Endothelial cell of umbilical vein (primary cell): ENCODE results near the gene CHCHD10. TPM values are rescaled to one million over a fixed set of nuclear protein-coding genes. Genes with fewer than 3 reads are reported as not detected.

Source experiments
- BruUV-seq: library from RNA; stranded (reverse); fragments of 400-500 nt; replicated peaks from 2 replicates; lab custom pipeline; 2021; lab: Mats Ljungman, UMichigan
- CTCF ChIA-PET: fragments of 300-600, 350-600 bp; sonication (Branson Sonifier 250); formaldehyde crosslinking; loops from one replicate; lab custom pipeline; 2021; ENCODE audit warnings: antibody characterized with exemption, inconsistent platforms; lab: Charles Lee
- POLR2A ChIA-PET: fragments of 300-600, 350-600 bp; sonication (Branson Sonifier 250); formaldehyde crosslinking; loops from one replicate; lab custom pipeline; 2021; ENCODE audit warnings: antibody characterized with exemption, inconsistent platforms; lab: Charles Lee
- DNase-seq: peaks from one replicate; pipeline ENCODE4 v3.0.0-alpha.2; 2011; ENCODE audit warnings: low read depth, low spot score
- FAIRE-seq: peaks from 2 replicates; lab custom pipeline; 2011; peaks lifted over from hg19 to GRCh38; lab: Jason Lieb, UNC
- H2AFZ ChIP-seq: 2 replicates; pipeline ENCODE4 v1.6.0; 2012; ENCODE audit warnings: low read depth, low read length, control low read depth, inconsistent platforms
- H3K27ac ChIP-seq: 2 replicates; pipeline ENCODE4 v1.5.1; 2011; ENCODE audit warnings: low read depth, mild to moderate bottlenecking, control low read depth, low read length, moderate library complexity; ENCODE audit not compliant: insufficient read depth
- H3K27me3 ChIP-seq, 2 experiments: 2 replicates each; pipeline versions ENCODE4 v1.6.0 to v1.6.1; 2011; ENCODE audit warnings: low read length in 2 of 2, mixed read lengths in 1 of 2; ENCODE audit not compliant: control insufficient read depth in 2 of 2, insufficient read depth in 2 of 2
- H3K36me3 ChIP-seq, 2 experiments: 2 replicates in 1 of 2; 3 replicates in 1 of 2; pipeline ENCODE4 v1.5.1; 2011; ENCODE audit warnings: low read length in 2 of 2, mild to moderate bottlenecking in 1 of 2, moderate library complexity in 1 of 2; ENCODE audit not compliant: control insufficient read depth in 2 of 2, insufficient read depth in 2 of 2; ENCODE audit errors: extremely low read depth in 1 of 2
- H3K4me1 ChIP-seq: 3 replicates; pipeline ENCODE4 v1.5.1; 2011; ENCODE audit warnings: mild to moderate bottlenecking, low read length; ENCODE audit not compliant: control insufficient read depth, insufficient read depth; ENCODE audit errors: extremely low read depth
- H3K4me2 ChIP-seq: 2 replicates; pipeline ENCODE4 v1.6.1; 2011; ENCODE audit warnings: low read length, control low read depth, mixed read lengths; ENCODE audit not compliant: insufficient read depth
- H3K4me3 ChIP-seq, 3 experiments: fragments of 200-600 bp in 1 of 3; sonication (generic), shearing (Covaris generic) in 1 of 3; replicated peaks in 1 of 3; 2 replicates each; pipeline ENCODE4 v1.5.1; 2011 to 2016; ENCODE audit warnings: control low read depth in 3 of 3, low read length in 3 of 3, mild to moderate bottlenecking in 2 of 3, inconsistent platforms in 1 of 3, low read depth in 1 of 3, moderate library complexity in 1 of 3; ENCODE audit not compliant: insufficient read depth in 1 of 3
- H3K79me2 ChIP-seq: 2 replicates; pipeline ENCODE4 v1.6.0; 2012; ENCODE audit warnings: low read length, inconsistent platforms; ENCODE audit not compliant: control insufficient read depth, insufficient read depth
- H3K9ac ChIP-seq: replicated peaks from 2 replicates; pipeline ENCODE3; 2011; ENCODE audit warnings: low read length, control low read depth; ENCODE audit not compliant: insufficient read depth; ENCODE audit errors: extremely low read depth
- H3K9me1 ChIP-seq: replicated peaks from 3 replicates; pipeline ENCODE4 v1.6.0; 2011; ENCODE audit warnings: mild to moderate bottlenecking, low read length; ENCODE audit not compliant: control insufficient read depth, insufficient read depth; ENCODE audit errors: extremely low read depth
- H3K9me3 ChIP-seq: replicated peaks from 2 replicates; pipeline ENCODE4 v1.5.1; 2012; ENCODE audit warnings: low read length, inconsistent platforms; ENCODE audit not compliant: control insufficient read depth, insufficient read depth
- H4K20me1 ChIP-seq: replicated peaks from 2 replicates; pipeline ENCODE3; 2011; ENCODE audit warnings: mild to moderate bottlenecking, low read length; ENCODE audit not compliant: control insufficient read depth, insufficient read depth; ENCODE audit errors: extremely low read depth
- EZH2 ChIP-seq: IDR thresholded peaks from 2 replicates; pipeline ENCODE4 v1.6.1; 2012; ENCODE audit warnings: borderline replicate concordance, low read depth, mild to moderate bottlenecking, moderate library complexity, low read length, inconsistent platforms; ENCODE audit not compliant: severe bottlenecking
- FOS ChIP-seq: IDR thresholded peaks from 2 replicates; pipeline ENCODE4 v1.6.1; 2011; ENCODE audit warnings: mild to moderate bottlenecking, low read length, moderate library complexity, borderline replicate concordance; ENCODE audit not compliant: insufficient read depth
- GATA2 ChIP-seq: IDR thresholded peaks from 2 replicates; pipeline ENCODE4 v1.7.0; 2011; ENCODE audit warnings: low read depth, mild to moderate bottlenecking, moderate library complexity, mixed read lengths, low read length; ENCODE audit not compliant: insufficient read length, insufficient read depth
- JUN ChIP-seq: IDR thresholded peaks from 2 replicates; pipeline ENCODE4 v1.6.1; 2011; ENCODE audit warnings: borderline replicate concordance, low read depth; ENCODE audit not compliant: insufficient read length, insufficient read depth
- MYC ChIP-seq: IDR thresholded peaks from one replicate; pipeline ENCODE4 v1.6.1; 2011; ENCODE audit warnings: mild to moderate bottlenecking, low read depth, low read length
- POLR2A ChIP-seq: IDR thresholded peaks from 2 replicates; pipeline ENCODE4 v1.6.1; 2012; ENCODE audit warnings: low read depth, mild to moderate bottlenecking, control low read depth, low read length
- POLR2AphosphoS5 ChIP-seq: IDR thresholded peaks from 2 replicates; pipeline ENCODE4 v1.6.1; 2012; ENCODE audit warnings: low read depth, mild to moderate bottlenecking, control low read depth, low read length, moderate library complexity; ENCODE audit not compliant: insufficient read depth
- dilution Hi-C: fragments of 300-500 bp; cut with MboI; formaldehyde crosslinking; loops from one replicate; pipeline ENCODE4 v1.15.0; 2019; ENCODE audit warnings: low sequenced_read_pairs; ENCODE audit not compliant: extremely low pct_ligation_motif_present
- intact Hi-C: fragments of 100-400 bp; cut with micrococcal nuclease; formaldehyde crosslinking; loops from one replicate; pipeline ENCODE4 v1.10.0; 2022
- polyA plus RNA-seq, 4 experiments: library from polyadenylated mRNA; depleted of rRNA in 3 of 4; stranded (reverse) in 3 of 4; unstranded in 1 of 4; fragments of >200 nt; gene quantifications; 2 replicates each; pipeline versions ENCODE4 v1.2.1 to v1.2.3, GENCODE V29; 2011 to 2012; ENCODE audit warnings: missing spikeins in 1 of 4
- total RNA-seq: library from RNA; stranded (reverse); gene quantifications from 2 replicates; pipeline ENCODE4 v1.2.3, GENCODE V29; 2021
- TF ChIP-seq, protein P1 (sequence below), 2 donors: IDR thresholded peaks; 1 replicate in 1 of 2; 2 replicates in 1 of 2; pipeline ENCODE4 v1.5.1; 2011; ENCODE audit warnings: low read length in 2 of 2, mild to moderate bottlenecking in 2 of 2, moderate library complexity in 2 of 2, control low read depth in 1 of 2, inconsistent platforms in 1 of 2, low read depth in 1 of 2; ENCODE audit not compliant: insufficient read depth in 1 of 2; ENCODE audit errors: extremely low read depth in 1 of 2
- TF ChIP-seq, protein P2 (sequence below): IDR thresholded peaks from 2 replicates; pipeline ENCODE4 v1.6.1; 2011; ENCODE audit not compliant: insufficient read depth, insufficient read length

The CHCHD10 gene
- total and polyA plus RNA-seq, 2 donors (not counting 3 experiments of a cell fraction or from before 2014, with no cell fraction given): 28.1 to 75.6 TPM

GRCh38 chr22:23744001-23744400 lies 23.8 kb downstream of the CHCHD10 start:
- DNase-seq: no peak
- FAIRE-seq: no peak
- Histone ChIP-seq H3K4me2 (no peak overlapping the region), H3K9me3 (no peaks in the 10 kb centered on the region), H3K9ac (no peak overlapping the region), H3K4me3 (no peak overlapping the region), H4K20me1 (no peaks in the 10 kb centered on the region), H3K79me2 (no peaks in the 10 kb centered on the region), H3K9me1 (no peaks in the 10 kb centered on the region), H3K4me1 (no peaks in the 10 kb centered on the region), H3K27me3 (no peaks in the 10 kb centered on the region), H3K27ac (no peak overlapping the region), H3K36me3 (peaks cover 5 to 23% of the 10 kb centered on the region in 2 experiments), H2AFZ (no peak overlapping the region)
- intact Hi-C loops: no loop called here
- TF ChIP-seq FOS (no peak), JUN (no peak), MYC (no peak), POLR2A (no peak), EZH2 (no peak), GATA2 (no peak), POLR2AphosphoS5 (no peak)
- TF ChIP-seq, protein P1, sequence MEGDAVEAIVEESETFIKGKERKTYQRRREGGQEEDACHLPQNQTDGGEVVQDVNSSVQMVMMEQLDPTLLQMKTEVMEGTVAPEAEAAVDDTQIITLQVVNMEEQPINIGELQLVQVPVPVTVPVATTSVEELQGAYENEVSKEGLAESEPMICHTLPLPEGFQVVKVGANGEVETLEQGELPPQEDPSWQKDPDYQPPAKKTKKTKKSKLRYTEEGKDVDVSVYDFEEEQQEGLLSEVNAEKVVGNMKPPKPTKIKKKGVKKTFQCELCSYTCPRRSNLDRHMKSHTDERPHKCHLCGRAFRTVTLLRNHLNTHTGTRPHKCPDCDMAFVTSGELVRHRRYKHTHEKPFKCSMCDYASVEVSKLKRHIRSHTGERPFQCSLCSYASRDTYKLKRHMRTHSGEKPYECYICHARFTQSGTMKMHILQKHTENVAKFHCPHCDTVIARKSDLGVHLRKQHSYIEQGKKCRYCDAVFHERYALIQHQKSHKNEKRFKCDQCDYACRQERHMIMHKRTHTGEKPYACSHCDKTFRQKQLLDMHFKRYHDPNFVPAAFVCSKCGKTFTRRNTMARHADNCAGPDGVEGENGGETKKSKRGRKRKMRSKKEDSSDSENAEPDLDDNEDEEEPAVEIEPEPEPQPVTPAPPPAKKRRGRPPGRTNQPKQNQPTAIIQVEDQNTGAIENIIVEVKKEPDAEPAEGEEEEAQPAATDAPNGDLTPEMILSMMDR (IDR thresholded peaks at IDR 0.05; ENCODE audit: extremely low read depth in 1 of 2, insufficient read depth in 1 of 2, low read depth in 1 of 2, low read length in 2 of 2): no peak
- TF ChIP-seq, protein P2, sequence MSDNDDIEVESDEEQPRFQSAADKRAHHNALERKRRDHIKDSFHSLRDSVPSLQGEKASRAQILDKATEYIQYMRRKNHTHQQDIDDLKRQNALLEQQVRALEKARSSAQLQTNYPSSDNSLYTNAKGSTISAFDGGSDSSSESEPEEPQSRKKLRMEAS: no peak
- dilution Hi-C loops: no loop called here
- CTCF ChIA-PET: interaction anchor here (2.0 kb wide), 1 partner anchor 106 kb away, joined by 5 read pairs; no protein-coding TSS in a partner anchor
- POLR2A ChIA-PET: no interaction called here
- no TSS peak for BruUV-seq
